Measurements from ENCODE around the gene MANBA. TPM values are rescaled to one million over a fixed set of nuclear protein-coding genes. Genes with fewer than 3 reads are reported as not detected.

Gene MANBA
- total and polyA plus RNA-seq, 2 of the 4 experiments (the other 2 are of a cell fraction), result 11.5 to 17.2 TPM

DNA sequence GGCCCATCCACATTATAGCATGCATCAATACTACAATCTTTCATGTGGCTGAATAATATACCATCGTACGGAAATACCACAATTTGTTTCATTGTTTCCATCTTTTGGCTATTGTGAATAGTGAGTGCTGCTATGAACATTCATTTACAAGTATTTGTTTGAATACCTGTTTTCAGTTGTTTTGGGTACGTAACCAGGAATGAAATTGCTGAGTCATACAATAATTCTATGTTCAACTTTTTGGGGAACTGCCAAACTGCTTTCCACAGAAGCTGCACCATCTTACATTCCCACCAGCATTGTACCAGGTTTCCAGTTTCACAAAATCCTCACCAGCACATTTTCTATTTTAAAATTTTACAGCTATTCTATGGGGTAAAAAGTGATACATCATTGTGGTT lies 28.5 kb upstream of the MANBA start:
- intact Hi-C loops (cut with micrococcal nuclease) (no loop called here), in situ Hi-C loops (cut with MboI; ENCODE audit: low sequenced_read_pairs) (no loop called here), dilution Hi-C loops (cut with HindIII; ENCODE audit: low sequenced_read_pairs, unreplicated experiment) (no loop called here)
- TF ChIP-seq CEBPB (IDR thresholded peaks at IDR 0.05; ENCODE audit: low read depth, low read length), result no peak
- peak; percentile 99 for TF ChIP-seq NFE2L2 (IDR thresholded peaks at IDR 0.05; ENCODE audit: low read depth, low read length)
- TF ChIP-seq, protein P1, sequence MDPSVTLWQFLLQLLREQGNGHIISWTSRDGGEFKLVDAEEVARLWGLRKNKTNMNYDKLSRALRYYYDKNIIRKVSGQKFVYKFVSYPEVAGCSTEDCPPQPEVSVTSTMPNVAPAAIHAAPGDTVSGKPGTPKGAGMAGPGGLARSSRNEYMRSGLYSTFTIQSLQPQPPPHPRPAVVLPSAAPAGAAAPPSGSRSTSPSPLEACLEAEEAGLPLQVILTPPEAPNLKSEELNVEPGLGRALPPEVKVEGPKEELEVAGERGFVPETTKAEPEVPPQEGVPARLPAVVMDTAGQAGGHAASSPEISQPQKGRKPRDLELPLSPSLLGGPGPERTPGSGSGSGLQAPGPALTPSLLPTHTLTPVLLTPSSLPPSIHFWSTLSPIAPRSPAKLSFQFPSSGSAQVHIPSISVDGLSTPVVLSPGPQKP (IDR thresholded peaks at IDR 0.05; ENCODE audit: borderline replicate concordance, low read depth, low read length), result no peak
- TF ChIP-seq MAZ (IDR thresholded peaks at IDR 0.05; ENCODE audit: borderline replicate concordance, low read depth, low read length), result no peak
- no peak for TF ChIP-seq SMC3 (IDR thresholded peaks at IDR 0.05; ENCODE audit: low read depth, low read length)
- TF ChIP-seq MAFK (IDR thresholded peaks at IDR 0.05; ENCODE audit: low read depth, low read length), result peak; percentile 99
- POLR2A ChIA-PET (ENCODE audit: unreplicated experiment), result no interaction called here
- Histone ChIP-seq H3K4me2 (ENCODE audit: low read depth, low read length) (no peak overlapping the region), H2BK15ac (ENCODE audit: low read depth, low read length) (no peak overlapping the region), H3K18ac (ENCODE audit: low read depth, low read length) (no peak overlapping the region; the same call in 1 of the 2 replicates), H2AK5ac (ENCODE audit: low read depth, low read length) (no peak overlapping the region), H3K4me1 (ENCODE audit: control insufficient read depth, insufficient read depth, low read length) (no peaks in the 10 kb centered on the region), H3K23ac (ENCODE audit: low read depth, low read length) (no peak overlapping the region), H3K4me3 (ENCODE audit: insufficient read depth, low read depth, low read length) (no peak overlapping the region), H2BK20ac (ENCODE audit: low read depth, low read length) (no peak overlapping the region), H3K9ac (ENCODE audit: low read depth, low read length) (no peak overlapping the region), H3K9me1 (ENCODE audit: insufficient read depth, low read length) (peaks cover 3% of the 10 kb centered on the region; the same call in 1 of the 2 replicates), H2BK5ac (ENCODE audit: low read depth, low read length, poor library complexity, severe bottlenecking) (peak overlapping the region; percentile 65), H4K91ac (ENCODE audit: insufficient read depth, low read depth, low read length) (no peak overlapping the region), H4K8ac (ENCODE audit: low read depth in 2 of 2, low read length in 2 of 2) (no peak overlapping the region), H2AFZ (replicated peaks; ENCODE audit: low read length, poor library complexity) (no peak overlapping the region), H3K56ac (ENCODE audit: extremely low read depth, insufficient read depth, low read length) (no peak overlapping the region), H3K79me1 (ENCODE audit: low read depth in 1 of 2, low read length in 2 of 2) (peaks cover 5 to 22% of the 10 kb centered on the region in 2 experiments; a peak in 3 of 4 replicates), H3K4ac (ENCODE audit: low read depth, low read length) (no peak overlapping the region), H2BK120ac (ENCODE audit: low read depth, low read length) (no peak overlapping the region), H4K20me1 (ENCODE audit: insufficient read depth, low read length) (no peaks in the 10 kb centered on the region; the same call in 1 of the 2 replicates), H4K5ac (ENCODE audit: low read depth, low read length) (no peak overlapping the region; the same call in 1 of the 2 replicates), H3K27me3 (ENCODE audit: control insufficient read depth, insufficient read depth, low read length) (no peaks in the 10 kb centered on the region), H3K36me3 (ENCODE audit: control insufficient read depth, insufficient read depth, low read length) (peaks cover 8% of the 10 kb centered on the region), H3K14ac (replicated peaks; ENCODE audit: low read depth, low read length) (no peak overlapping the region), H3K27ac (ENCODE audit: insufficient read depth, low read length) (no peak overlapping the region; the same call in 1 of the 2 replicates), H2AK9ac (replicated peaks; ENCODE audit: low read depth, low read length, poor library complexity) (no peak overlapping the region), H3K9me3 (ENCODE audit: control insufficient read depth, insufficient read depth, low read length) (no peaks in the 10 kb centered on the region; the same call in 1 of the 2 replicates)
- BruUV-seq (replicated peaks), result no TSS peak
- ATAC-seq (ENCODE audit: low read depth) (peak; percentile 52), DNase-seq (peak; percentile 83)
- CTCF ChIA-PET, result no interaction called here
- whole genome bisulfite sequencing, 2 experiments (ENCODE audit: extremely low coverage in 2 of 2, insufficient read length in 1 of 2), result no CpG with 5 or more reads among the region's 3 CpGs
